C4-2B (cell line): ENCODE measurements around the gene THEM5.

ENCODE experiments used
- ZFX ChIP-seq: fragments of 450-650 bp; IDR thresholded peaks from 2 replicates; pipeline ENCODE4 v1.6.1; 2017
- TF ChIP-seq, protein P1 (sequence below): fragments of 450-650 bp; conservative IDR thresholded peaks from 2 replicates; pipeline ENCODE4 v1.5.1; 2017; ENCODE audit warnings: mild to moderate bottlenecking

DNA sequence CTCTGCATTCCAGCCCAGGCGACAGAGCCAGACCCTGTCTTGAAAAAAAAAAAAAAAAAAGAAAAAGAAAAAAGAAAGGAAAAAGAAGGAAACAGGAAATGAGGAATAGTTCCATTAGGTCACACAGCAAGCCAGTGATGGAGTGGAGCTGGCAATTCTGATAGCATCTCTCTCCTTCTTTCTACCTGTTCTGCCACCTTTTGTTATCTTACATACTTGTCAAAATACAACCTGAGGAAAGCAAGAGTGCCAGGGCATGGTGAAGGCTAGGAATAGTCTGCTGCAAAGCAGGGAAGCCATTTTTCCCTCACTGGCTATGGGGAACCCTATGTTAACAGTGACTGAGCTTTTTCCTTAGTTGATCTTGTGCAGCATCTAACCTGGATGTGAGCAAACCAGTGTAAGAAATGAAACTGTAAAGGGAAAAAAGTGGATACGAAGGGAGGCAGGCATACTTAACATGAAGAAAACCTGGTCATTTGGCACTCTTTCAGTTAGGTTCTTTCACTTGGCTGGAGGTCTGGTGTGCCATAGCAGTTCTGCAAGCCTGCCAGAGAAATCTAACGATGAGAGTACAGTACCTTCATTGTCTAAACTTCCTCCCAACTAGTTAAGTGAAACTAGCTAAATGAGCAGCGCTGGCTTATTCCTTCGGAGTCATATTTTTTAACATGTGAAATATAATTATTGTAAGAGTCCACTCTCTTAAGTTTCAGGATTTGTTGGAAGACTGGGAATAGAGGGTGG, 17.9 kb upstream of the THEM5 start:
- TF ChIP-seq, protein P1, sequence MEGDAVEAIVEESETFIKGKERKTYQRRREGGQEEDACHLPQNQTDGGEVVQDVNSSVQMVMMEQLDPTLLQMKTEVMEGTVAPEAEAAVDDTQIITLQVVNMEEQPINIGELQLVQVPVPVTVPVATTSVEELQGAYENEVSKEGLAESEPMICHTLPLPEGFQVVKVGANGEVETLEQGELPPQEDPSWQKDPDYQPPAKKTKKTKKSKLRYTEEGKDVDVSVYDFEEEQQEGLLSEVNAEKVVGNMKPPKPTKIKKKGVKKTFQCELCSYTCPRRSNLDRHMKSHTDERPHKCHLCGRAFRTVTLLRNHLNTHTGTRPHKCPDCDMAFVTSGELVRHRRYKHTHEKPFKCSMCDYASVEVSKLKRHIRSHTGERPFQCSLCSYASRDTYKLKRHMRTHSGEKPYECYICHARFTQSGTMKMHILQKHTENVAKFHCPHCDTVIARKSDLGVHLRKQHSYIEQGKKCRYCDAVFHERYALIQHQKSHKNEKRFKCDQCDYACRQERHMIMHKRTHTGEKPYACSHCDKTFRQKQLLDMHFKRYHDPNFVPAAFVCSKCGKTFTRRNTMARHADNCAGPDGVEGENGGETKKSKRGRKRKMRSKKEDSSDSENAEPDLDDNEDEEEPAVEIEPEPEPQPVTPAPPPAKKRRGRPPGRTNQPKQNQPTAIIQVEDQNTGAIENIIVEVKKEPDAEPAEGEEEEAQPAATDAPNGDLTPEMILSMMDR: no peak
- TF ChIP-seq ZFX: no peak
